ENCODE results near the gene SDK1.

DNA sequence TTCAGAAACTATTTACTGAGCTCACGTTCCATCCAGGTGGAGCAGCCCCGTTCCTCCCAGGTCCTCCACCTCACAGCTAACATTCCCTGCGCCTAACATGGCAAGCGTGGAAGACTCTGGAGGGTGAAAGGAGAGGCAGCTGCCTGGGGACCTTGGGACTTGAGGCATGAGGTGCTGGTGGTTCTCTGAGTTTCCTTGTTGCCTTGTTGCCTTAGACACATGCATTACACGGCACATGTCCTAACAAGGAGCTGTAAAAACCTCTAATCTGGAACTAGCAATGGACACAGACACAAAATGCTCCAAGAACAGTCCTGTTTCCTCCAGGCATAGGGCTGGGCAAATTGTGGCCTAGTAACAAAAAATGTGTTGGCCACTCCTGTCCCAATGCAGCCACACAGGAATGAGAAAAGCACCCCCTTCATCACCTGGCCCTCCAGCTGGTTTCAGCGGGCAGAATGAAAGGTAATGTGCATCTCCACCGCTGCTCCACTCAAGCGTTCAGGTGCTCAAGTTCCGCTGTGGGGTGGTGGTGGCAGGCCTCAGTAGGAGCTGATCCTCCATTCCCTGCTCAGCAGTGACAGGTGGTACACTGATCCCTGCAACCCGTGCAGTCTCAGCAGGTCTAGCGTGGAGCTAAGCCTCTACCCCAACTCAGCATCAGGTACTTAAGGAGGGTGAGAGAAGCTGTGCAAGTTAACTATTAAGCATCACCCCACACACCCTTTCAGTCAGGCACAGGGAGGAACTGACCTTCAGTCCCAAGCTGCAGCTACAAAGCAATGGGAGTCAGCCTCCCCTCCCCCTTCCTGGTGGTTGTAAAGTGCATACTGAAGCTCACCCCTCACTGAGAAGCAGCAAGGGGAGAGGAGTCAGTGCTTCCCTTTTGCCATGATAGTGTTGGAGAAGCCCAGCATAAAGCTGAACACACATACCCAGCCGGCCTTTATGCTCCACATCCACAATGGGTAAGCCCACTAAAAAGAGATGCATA lies 382.8 kb downstream of the SDK1 start:
- TF ChIP-seq, protein P1, sequence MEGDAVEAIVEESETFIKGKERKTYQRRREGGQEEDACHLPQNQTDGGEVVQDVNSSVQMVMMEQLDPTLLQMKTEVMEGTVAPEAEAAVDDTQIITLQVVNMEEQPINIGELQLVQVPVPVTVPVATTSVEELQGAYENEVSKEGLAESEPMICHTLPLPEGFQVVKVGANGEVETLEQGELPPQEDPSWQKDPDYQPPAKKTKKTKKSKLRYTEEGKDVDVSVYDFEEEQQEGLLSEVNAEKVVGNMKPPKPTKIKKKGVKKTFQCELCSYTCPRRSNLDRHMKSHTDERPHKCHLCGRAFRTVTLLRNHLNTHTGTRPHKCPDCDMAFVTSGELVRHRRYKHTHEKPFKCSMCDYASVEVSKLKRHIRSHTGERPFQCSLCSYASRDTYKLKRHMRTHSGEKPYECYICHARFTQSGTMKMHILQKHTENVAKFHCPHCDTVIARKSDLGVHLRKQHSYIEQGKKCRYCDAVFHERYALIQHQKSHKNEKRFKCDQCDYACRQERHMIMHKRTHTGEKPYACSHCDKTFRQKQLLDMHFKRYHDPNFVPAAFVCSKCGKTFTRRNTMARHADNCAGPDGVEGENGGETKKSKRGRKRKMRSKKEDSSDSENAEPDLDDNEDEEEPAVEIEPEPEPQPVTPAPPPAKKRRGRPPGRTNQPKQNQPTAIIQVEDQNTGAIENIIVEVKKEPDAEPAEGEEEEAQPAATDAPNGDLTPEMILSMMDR (IDR thresholded peaks at IDR 0.05): no peak
- TF ChIP-seq POLR2AphosphoS5 (IDR thresholded peaks at IDR 0.05) (no peak), POLR2A (IDR thresholded peaks at IDR 0.05) (no peak)
